GM19452 (cell line): ENCODE data around the gene RERE.

Source experiments
- ATAC-seq: cut with Tn5 transposase; IDR thresholded peaks from one replicate; pipeline ENCODE4 v1.9.1; 2021; ENCODE audit not compliant: unreplicated experiment

Gene RERE

DNA sequence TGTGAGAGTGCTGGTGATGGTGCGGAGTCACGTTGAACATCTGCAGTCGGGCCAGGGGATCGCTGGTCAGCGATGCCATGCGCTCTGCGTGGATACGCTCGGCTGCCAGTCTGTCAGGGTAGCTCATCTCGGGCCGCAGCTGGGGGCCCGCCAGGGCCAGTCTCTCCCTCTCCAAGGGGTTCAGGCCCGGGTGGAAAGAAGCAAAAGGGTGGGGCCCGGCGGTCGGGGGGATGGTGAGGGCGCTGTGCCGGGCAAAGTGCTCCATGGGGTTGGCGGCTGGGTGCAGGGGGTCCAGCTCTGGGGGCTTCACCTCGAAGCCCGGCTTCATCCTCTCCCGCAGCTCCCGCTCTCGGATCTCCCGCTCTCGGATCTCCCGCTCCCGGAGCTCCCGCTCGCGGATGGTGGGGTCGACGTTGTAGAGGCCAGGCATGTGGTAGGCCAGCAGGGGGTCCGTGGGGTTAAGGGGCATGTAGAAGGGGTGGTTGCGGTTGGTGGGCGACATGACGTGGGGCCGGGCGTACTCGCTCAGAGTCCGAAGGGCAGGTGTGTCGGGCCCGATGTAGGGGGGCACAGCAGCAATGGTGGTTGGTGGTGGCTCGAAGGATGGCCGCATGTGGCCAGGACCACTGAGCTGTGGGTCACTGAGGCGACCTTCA is 459.1 kb downstream of the RERE start:
- ATAC-seq = no peak

DNA sequence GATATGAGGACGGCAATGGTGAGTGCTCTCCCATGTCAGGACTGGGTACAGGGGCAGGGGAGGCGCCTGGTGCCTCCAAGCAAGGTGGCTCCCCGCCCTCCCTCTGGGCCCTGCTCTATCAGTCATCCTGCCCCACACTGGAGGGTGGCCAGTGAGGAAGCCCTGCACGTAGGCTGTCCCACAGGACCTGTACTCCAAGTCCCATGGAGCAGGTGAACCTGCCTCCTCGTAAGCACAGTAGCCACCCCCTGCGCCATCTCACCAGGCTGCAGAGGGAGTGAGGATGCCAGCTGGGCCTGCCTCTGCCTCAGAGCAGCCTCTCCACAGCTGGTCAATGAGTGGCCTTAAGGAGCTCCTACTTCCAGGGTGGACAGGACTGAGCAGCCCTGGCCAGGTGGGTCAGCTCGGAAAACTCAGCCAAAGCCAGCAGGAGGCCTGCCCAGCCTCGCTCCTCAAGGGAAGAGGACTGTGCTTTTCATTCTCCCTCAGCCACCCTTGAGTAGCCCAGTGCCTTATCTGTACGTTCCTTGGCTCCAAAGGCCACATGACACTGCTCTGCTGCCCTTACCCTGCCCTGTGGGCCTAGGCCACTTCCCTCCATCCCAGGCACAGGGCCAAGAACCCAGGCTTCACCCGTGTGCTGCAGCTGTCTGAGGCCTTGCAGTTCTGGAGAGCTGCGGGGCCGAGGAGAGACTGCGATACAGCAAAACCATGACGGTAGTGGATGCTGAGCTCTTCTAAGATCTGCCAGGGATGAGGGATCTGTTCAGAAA is 459.9 kb downstream of the RERE start:
- ATAC-seq = no peak

DNA sequence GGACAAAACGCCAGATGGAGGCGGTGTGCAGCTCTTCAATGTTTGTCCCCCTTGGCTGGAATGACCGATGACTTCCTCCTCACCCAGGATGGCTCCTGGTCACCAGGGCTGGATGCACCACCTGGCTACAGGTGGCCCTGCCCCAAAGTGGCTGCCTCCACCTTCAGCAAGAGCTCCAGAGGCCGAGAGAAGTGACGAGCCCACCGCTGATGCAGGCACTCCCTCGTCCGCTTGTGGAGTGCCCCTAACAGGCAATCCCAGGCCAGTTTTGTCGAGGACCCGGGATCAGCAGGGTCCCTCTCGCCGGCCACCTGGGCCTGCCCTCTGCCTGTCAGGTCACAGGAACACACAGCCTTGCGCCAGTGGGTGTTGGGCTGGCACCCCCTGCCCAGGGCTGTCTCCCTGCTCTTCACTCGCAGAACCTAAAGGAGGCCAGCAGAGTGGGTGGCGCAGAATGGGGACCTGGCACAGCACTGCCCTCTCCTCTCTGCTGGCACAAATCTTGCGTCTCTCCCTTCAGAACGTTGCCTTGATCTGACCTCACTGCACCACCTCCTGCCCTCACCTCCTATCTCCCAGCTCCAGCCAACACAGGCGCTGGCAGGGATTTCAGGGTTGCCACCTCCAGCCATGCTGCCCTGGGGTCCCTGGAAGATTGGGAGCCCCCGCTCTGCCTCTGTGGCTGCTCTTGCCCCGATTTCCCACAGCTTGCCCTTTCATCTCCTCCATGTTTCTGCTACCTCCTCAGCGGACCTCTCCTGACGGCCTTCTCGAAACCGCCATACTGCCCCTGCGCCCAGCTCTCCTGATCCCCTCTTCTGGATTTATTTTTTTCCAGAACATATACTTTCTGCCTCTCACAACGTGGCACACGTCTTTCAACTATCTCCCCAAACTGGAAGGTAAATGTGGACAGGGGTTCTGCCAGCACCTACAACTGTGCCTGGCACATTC is 460.9 kb downstream of the RERE start:
- no peak for ATAC-seq

DNA sequence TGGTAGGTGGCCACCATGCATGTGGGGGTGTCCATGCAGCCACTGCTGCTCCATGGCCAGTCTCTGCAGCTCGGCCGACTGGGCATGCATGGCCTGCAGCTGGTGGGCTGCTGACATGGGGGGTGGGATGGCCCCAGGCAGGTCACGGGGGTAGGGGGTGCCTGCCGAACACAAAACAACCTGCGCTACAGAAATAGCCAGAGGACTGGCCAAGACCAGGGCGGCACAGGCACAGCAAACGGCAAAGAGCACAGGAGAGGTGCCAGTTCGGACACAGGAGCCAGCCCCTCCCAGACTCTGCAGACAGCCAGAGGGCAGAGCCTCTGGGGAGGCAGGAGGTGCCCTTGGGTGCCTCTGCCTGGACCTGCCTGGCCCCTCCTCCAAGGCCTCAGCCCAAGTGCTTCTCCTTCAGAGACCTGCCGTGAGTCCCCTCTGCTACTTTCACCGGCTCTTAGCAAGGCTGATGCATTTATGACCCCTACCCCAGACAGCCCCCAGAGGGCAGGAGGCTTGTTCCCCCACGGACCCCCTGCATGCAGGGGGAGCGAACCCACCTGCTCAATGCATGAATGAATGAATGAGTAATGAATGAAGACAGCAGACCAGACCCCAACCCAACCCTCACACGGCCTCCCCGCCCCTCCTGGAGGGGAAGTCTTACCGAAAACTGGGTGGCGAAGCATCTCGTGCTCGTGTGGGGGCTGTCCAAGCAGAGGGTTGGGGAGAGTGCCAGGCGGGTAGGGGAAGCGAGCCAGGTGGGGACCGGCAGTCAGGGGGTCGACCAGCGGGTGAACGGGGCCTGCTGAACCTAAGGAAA is 461.8 kb downstream of the RERE start:
- no peak for ATAC-seq

DNA sequence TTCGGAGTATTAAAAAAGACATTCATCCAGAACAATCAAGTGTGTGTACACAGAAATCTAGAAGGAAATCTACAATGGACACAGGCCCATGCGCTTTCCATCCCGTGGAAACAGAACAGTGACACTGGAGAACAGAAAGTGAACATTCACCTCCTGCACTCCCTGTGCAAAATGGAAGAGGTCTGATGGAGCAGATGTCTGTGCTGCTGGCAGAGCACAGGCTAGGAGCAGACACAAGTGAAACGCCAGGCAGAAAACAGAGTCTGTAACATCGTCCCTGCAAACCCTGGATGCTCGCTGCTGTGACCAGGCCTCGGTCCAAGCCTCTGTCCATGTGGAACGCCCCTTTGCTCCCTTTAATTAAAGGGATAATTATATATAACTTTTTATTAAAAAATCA is 463.4 kb downstream of the RERE start:
- no peak for ATAC-seq

DNA sequence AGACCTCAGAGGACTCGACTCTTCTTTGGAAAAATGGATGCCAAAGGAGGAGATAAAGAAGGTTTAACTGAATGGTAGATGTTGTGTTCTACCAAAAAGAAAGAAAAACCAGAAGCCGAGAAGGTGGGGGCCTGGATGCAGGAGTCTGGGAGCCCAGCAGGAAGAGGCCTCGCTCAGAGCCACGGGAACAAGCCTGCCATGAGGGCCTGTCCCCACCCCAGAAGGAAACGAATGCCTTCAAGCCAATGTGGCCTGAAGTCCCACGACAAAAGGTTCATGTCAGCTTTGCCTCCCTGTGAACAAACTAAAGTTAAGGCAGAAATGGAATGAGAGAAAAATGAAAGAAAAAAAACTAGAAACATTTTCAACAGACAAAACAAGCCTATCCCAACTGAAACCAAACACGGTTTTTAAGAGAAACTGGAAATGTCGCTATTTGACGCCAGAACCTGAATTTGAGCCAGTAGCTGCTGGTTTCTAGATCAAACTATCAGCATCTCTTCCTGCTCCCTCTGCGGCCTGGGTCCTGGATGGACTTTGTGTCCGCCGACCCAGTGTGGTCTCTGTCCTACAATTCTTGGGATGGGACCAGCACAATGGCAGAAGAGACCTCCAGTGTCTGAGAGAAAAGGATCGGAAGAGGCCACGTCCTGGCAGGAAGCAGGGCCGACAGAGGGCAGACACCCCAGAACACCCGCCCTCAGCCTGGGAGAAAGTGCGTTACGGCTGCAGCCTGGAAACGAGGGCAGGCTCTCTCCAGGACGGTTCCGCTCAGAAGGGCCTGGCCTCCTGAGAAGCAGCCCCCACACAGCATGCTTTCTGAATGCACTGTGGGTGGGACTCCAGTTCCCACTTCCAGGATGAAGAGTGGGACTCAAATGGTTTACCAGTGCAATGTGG is 464.3 kb downstream of the RERE start:
- ATAC-seq = no peak

DNA sequence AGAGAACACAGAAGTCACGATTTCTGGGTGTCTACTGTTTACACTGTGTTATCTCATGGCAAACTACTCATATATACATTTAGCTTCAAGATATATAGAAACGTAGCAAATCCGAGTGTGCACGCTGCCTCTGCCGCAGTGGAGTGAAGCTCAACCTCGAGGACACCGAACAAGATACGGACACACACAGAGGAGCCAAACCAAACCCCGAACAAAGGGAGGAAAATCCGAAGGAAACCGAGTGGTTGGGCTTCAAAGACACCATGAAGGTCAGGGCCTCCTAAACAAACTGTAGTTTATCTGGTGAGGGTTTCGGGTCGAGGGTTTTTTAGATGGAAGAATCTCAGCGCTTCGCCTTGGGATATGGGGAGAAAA is 465.0 kb downstream of the RERE start:
- ATAC-seq = no peak

DNA sequence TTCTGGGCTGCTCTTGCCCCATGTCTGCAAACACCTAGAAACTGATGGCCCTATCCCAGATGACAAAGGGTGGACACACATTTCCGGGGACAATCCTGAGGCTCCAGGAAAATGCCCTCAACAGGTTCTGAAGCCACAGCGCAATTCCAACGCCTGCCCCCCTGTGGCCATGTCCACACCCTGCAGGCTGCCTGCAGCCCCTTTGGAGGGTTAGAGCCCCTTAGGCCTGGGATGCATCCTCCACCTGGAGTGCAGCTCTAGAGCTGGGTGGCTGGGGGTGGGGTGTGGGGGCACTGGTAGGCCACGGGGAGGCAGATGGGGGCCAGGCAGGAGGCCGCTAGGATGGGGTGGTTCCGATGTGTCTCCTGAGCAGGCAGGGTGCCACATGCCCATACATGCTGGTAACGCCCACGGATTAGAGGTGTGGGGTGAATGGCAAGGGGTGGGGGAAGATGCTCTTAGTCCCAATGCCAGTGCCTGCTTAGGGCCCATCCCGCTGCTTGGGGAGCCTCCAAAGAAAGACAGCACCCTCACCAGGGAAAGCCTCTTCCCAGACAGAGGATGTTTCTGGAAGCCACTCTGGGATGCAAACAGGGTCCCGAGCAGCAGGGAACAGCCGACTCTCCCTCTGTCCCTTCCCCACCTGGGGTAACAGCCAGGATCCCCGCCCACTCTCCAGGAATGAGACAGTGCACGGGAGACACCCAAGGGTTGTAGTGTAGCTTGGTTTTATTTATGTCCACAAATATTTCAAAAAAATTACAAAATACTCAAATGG is 465.6 kb downstream of the RERE start:
- no peak for ATAC-seq

DNA sequence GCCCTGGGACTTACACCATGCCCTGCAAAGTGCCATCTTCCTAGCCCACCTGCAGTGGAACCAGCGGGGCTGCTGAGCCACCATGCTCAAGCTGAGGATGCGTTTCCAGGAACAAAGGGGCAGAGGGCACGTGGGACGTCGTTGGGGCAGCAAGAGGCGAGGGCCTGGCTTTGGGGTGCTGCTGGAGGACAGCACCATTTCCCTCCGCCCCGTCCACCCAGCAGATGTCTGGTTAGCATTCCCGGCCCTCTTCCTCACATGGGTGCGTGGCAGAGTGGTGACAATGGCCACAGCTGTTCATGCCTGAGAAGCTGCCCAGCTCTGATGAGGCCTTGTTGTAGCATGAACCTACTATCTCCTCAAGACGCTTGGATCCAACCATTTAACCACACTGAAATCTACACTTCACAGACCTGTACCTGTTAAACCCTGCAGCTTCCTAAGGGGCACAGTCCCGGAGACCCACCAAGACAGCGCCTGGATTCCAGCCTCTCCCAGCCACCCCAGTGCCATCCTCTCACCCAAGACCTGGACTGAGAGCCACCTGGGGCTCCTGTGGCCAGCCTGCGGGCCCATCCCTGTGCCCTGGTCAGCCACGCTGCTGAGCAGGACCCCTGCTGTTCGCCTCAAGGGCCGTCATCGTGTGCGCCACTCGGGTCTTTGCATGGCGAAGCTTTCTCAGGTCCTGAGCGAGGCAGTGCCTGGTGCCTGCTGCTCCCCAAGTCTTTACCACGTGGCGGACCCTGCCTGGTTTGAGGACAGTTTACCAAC is 466.3 kb downstream of the RERE start:
- ATAC-seq = no peak

DNA sequence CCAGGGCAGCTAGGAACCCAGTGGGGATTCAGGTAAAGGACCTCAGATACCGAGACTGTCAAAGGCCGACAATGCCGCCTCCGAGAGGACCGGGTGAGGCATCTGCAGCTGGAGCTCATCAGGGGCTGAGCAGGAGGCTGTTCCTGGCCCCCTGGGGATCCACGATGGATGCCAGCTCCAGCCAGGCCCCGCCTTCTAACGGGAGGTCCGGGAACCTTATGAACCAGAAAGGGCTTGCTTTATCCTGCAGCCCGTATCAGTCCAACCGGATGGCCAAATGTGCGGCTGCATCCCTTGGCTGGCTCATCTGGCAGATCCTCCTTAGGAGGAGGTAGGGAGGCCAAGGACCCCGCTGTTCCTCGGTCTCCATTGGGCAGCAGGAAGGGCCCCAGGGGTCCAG is 467.5 kb downstream of the RERE start:
- ATAC-seq = no peak

DNA sequence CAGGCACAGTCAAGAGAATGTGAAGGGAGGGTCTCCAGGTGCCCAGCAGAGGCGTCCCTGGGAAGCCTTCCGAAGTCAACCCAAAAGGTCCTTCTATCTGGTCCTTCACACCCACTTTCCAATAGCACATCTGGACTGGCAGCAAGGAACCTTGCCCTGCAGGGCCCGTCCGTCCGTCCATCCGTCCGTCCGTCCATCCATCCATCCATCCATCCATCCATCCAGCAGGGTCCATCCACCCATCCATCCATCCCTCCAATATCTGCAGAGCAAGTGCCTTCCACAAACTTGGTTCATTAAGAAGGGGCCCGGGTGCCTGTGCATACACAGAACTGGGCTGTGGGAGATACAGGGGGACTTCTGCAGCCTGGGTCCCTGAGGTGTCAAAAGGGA is 468.0 kb downstream of the RERE start:
- no peak for ATAC-seq

DNA sequence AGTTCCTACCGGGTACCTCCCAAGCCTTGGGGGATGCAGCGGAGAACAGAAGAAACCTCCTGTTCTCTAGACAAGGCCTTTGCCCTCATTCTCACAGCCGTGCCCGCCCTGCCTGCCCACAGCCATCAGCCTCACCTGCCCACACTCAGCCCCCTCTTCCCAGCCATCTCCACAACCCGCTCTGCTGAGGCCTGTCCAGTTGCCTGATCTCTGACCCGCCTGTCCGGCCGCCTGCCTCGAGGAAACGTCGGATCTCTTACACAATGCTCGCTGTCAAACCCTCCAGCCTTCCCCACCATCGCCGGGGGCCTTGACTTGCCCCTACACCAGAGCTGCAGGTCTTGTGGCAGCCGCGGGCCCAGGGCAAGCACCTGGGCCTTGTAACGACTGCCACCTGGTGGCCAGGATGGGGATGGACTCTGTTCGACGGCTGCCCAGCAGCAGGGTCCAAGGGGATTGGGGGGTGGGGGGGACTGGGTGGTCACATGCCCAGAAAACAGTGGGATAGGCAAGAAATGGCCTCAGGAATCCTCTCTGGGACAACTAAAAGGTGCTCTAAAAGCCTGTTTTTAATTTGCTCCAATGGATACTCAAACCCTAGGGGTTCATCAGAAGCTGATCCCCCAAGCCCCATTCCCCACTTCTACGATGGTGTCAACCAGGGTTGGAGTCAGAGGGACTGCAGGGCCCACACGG is 468.5 kb downstream of the RERE start:
- no peak for ATAC-seq

DNA sequence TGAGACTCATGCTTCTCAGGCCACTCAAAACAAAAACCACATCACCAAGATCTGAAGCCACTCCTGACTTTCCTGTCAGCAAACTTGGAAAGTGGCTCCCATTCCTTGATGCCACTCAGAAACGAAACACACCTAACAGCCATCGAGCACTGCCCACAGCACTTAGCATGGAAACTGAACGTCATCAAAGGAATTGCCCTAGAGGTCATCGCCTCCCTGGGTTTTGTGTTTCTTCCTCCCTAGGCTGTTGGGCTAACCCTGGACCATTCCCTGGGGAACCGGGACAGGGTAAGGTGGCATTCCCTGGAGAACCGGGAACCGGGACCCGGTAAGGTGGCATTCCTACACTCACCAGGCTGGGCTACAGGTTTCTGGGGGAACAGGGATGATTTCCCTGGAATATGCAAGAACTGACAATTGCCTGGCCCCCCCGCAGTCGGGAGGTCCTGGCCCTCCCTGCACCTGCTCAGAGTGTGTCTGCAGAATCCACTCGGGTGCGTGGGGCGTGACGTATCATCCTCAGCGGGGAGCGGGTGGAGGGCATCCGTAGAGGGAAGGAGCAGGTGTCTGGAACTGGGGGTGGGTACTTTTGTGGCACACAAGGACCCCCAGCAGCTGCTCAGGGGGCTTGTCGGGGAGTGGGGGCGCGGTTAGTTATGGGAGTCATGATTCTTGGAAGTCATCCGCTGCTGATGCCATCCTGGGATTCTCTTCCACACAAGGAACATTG is 469.2 kb downstream of the RERE start:
- ATAC-seq = no peak

DNA sequence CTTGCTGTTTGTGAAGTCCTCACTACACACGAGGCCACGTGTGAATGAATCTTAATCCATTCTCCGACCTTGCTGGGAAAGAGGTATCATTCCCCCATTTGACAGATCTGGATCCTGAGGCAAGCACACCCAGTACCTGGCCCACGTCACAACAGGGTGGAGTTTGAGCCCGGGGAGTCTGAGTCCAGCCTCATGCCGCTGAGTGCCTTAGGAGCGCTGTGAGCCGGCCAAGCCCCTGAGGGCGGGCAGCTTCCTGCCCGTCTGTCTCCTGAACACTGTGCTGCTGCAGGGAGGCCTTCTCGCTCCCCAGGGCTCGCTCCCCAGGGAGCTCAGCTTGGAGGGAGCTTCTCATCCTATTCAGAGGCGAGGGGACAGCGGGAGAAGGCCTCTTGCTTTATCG is 469.8 kb downstream of the RERE start:
- no peak for ATAC-seq

DNA sequence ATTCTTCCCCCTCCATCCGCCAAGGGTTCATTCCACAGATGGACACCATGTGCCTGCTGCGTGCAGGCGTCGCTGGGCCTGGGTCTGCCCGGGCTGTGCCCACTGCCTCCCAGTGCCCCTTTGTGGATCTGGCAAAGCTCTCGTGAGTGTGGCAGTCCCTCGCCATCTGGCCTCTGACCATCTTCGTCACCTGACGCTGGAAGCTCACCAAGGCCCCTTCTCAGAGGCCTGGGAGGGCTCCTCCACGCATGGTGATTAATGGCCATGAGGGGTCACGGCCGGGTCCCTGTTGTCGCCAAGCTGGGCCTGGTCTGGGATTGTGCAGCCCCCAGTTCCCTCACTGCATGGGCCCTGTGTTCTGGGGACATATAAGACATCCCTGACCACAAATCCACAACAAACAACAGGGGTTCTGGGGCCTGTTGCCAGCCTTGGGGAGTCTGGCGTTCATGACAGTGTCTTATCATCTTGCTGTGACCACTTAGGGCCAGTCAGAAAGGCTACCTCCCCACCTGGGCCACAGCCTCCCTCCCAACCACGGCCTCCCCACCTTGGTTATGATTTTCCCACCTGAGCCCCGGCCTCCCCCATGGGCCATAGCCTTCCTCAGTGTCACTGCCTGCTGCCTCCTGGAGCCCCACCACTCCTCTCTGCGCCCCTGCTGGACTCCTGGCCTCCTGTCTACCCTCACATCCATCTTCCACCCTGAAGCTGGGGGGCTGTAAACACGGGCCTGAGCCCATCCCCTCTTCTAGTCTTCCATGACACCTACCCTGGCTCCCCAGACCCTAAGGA is 471.6 kb downstream of the RERE start:
- ATAC-seq = no peak

DNA sequence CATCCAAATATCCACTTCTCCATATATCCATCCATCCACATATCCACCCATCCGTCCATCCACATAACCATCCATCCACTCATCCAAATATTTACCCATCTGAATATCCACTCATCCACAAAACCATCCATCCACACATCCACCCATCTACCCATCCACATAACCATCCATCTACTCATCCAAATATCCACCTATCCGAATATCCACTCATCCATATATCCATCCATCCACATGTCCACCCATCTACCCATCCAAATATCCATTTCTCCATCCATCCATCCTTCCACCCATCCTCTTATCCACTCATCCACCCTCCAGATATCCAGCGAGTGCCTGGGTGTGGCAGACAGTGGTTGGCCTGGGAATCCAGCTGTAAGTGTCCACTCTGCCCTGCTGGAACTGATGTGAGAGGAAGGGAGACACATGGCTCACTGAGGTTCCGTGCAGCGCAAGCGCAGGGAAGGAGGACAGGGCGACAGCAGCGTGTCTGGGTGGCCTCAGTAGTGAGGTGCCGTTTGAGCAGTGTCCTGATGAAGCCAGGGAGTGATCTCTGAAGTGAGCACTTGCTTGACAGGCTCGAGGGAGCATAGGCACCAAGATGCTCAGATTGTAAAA is 472.4 kb downstream of the RERE start:
- no peak for ATAC-seq
